Smooth muscle cell of the umbilical artery (primary cell): ENCODE results near the gene BMF. TPM values are rescaled to one million over a fixed set of nuclear protein-coding genes. Genes with fewer than 3 reads are reported as not detected.

Experiments
- total RNA-seq: library from RNA; depleted of rRNA; stranded (reverse); fragments of >200 nt; gene quantifications from 2 replicates; pipeline ENCODE4 v1.2.3, GENCODE V29; 2014

Gene BMF, protein sequence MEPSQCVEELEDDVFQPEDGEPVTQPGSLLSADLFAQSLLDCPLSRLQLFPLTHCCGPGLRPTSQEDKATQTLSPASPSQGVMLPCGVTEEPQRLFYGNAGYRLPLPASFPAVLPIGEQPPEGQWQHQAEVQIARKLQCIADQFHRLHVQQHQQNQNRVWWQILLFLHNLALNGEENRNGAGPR
- total RNA-seq: 0.14 and 1.8 TPM in 2 replicates

DNA sequence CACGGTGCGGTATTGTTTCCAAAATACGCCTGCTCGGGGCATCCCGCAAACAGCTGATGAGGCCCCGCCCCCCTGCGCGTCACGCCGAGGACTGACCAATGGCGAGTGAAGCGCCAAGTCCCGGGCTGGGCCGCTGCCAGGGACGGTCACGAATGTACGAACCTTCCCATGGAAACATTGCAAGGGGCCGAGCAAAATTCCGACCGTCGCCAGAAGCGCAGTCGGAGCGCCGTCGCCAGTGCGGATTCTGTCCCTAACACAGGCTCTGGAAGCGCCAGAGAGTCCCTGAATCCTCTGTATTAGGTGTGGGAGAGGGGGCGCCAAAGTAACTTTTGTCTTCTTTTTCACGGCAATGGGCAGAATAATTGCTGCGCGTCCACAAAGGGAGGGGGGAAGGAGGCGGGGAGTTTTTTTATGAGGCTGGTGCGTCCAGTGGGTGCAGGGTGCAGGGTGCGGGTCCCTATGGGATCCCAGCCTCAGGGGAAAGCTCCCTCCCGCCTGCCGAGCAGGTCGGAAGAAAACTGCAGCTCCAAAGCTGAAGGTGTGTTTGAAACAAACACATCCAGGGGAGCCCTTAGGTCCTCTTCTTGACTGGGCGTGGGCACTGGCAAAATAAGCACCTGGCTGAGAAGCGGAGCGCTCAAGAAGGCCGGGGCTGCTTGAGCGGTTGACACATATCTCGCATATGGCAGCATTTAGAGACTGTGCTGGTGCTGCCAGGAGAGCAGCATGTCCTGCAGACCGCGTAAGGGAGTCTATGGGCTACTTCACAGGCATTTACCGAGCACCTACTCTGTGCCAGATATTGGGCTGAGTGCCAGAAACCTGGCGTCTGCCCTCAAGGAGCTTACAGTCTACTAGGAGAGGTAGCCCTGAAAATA, at the start of gene BMF:
BMF (minus strand) TSS at position 25 of the 881 bp plus-strand sequence. CDS start 2,793 bp downstream, outside the sequence.

GRCh38 chr15:40038638-40039543, 69.8 kb downstream of the BMF start, which contains the start of gene SRP14:
TSS of gene SRP14 (minus strand) at chr15:40039181. CDS start at chr15:40039116, 65 bp downstream.

Other genes with a start within 250 kb of the BMF start
- 64.1 and 142 TPM in 2 replicates for gene GPR176, start 188.6 kb downstream of the BMF start, total RNA-seq
- 61.2 and 128 TPM in 2 replicates for gene EIF2AK4, start 174.8 kb downstream of the BMF start, total RNA-seq
- 129 and 206 TPM in 2 replicates for gene SRP14, start 69.7 kb downstream of the BMF start, total RNA-seq
- gene BUB1B, start 52.2 kb upstream of the BMF start, total RNA-seq: 3.6 and 19.2 TPM in 2 replicates
- 0.28 TPM in 1 of 2 replicates, not detected in the other for gene PAK6, start 130.2 kb upstream of the BMF start, total RNA-seq
- gene ANKRD63, start 174.2 kb upstream of the BMF start, total RNA-seq: not detected in 2 replicates
- gene PLCB2, start 199.1 kb upstream of the BMF start, total RNA-seq: 0.28 TPM in 1 of 2 replicates, not detected in the other
- gene INAFM2, start 214.8 kb upstream of the BMF start, total RNA-seq: 23.4 and 24.6 TPM in 2 replicates
- gene CCDC9B, start 232.1 kb upstream of the BMF start, total RNA-seq: 37.7 and 94.3 TPM in 2 replicates
- not detected in 2 replicates for gene PHGR1, start 242.2 kb upstream of the BMF start, total RNA-seq
- gene DISP2, start 249.3 kb upstream of the BMF start, total RNA-seq: 0.09 and 0.30 TPM in 2 replicates